Measurements from ENCODE around the gene ULBP1.
"Not testable (repeated sequence)": the region's sequence is repeated elsewhere in the genome, so short reads cannot be mapped to it uniquely, and the experiment has no call there.

Gene ULBP1

DNA sequence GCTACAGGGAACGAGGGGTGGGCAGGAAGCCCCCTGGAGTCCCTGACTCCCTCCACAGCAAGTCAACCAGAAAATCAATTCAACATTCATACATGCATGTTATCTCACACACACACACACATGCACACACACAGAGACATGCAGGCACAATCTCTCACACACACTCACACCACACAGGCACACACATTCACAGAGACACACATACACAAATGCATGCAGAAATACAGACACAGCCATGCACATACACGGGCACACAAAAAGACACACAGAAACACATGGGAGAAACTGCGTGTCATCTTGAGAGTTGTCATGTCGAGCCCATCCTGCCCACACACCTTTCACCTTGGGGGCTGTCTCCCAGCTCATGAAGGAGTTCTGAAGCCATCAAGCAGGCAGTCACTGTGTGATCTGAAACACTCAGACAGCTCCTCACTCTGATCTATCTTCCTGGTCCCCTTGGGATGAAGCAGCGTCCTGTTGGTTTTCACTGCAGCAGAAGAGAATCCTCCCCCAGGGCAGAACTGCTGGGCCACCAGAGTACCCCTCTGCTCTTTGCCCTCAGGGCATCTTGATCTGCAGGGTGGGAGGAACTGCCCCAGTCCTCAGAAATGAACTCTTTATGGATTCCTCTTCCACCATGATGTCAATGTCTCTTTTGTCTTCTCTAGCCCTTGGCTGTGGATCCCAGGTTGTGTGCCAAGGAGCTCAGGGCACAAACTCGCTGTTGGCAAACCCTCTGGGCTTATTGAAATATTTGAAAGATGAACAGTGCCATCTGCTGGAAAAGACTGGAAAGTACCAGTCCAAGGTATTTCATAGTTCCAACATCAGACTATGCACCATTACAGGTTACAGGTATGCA is 52.8 kb downstream of the ULBP1 start:
- no peak for DNase-seq (ENCODE audit: low read depth, low spot score)
- WGBS (ENCODE audit: insufficient coverage, insufficient read length): no CpG with 5 or more reads among the region's 6 CpGs
- Histone ChIP-seq H3K27me3 (ENCODE audit: control insufficient read depth, insufficient read depth, low read length) (peaks cover 33% of the 10 kb centered on the region), H3K27ac (ENCODE audit: low read length) (no peak overlapping the region), H3K36me3 (ENCODE audit: control insufficient read depth, insufficient read depth, low read length) (no peaks in the 10 kb centered on the region), H3K4me3 (ENCODE audit: low read length) (no peak overlapping the region), H3K4me1 (ENCODE audit: control insufficient read depth, insufficient read depth, low read length) (no peaks in the 10 kb centered on the region), H3K9me3 (ENCODE audit: control insufficient read depth, insufficient read depth, low read length) (no peaks in the 10 kb centered on the region)

- H3K9me3 ChIP-seq (ENCODE audit: control insufficient read depth, insufficient read depth, low read length): not testable (repeated sequence)
- peaks cover 31% of the 10 kb centered on the region for H3K27me3 ChIP-seq (ENCODE audit: control insufficient read depth, insufficient read depth, low read length)
- WGBS (ENCODE audit: insufficient coverage, insufficient read length): no CpG with 5 or more reads among the region's 5 CpGs
Observed at GRCh38 chr6:150017186-150017521, 53.4 kb downstream of the ULBP1 start.

DNA sequence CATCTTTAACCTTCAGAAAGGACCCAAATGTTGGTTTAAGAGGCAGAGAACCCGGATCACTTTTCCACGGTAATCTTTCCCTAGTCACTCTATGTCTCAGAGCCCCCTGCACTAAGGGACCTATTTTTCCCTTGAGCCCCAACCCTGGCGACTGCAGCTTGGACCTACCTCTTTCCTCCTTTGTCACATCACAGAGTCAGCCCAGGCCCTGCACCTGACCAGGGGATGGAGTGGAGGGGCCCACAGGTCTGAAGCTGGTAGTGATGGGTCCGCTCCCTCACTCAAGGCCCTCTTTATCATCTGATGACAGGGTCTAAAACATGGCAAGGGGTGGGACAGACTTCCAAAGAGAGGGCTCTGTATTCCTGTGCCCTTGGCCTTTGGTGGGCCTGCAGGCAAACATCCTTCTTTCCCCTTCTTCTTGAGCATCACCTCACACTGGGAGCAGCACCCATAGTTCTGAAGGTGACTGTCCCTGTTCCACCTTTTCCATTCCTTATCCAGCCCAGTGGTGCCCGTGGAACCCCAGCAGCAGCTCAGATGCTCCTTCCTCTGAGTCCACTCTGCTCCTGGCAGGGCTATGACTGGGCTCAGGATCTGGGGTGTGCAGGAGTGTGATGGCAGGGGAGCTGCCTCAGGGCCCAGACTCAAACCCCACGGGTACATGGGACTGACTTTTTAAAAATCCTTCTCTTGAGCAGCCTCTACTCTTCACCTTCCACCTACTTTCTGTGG is 55.3 kb downstream of the ULBP1 start:
- DNase-seq (ENCODE audit: low read depth, low spot score): no peak
- WGBS (ENCODE audit: insufficient coverage, insufficient read length): no CpG with 5 or more reads among the region's 6 CpGs
- no peak overlapping the region for H3K4me3 ChIP-seq (ENCODE audit: low read length)

More at GRCh38 chr6:150017186-150017521, 53.4 kb downstream of the ULBP1 start:
- H3K27ac ChIP-seq (ENCODE audit: low read length); H3K36me3 ChIP-seq (ENCODE audit: control insufficient read depth, insufficient read depth, low read length); DNase-seq (ENCODE audit: low read depth, low spot score); H3K4me3 ChIP-seq (ENCODE audit: low read length); H3K4me1 ChIP-seq (ENCODE audit: control insufficient read depth, insufficient read depth, low read length): not testable (repeated sequence)

DNA sequence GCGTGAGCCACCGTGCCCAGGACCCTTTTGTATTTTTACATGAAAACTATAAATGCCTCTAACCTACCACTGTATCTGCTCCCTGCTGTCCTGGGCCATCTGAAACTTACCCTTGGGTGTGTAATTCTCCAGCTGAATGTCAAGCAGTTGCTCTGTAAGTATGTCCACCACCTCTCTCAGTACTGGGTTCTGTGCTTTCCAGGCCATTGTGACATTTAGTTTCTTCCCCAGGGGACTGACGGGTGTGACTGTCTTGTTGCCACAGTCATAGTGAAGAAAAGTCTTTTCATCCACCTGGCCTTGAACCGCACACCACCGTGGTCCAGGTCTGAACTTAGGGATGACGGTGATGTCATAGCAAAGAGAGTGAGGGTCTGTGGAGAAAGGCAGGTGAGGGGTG is 58.1 kb downstream of the ULBP1 start:
- not testable (repeated sequence) for H3K4me3 ChIP-seq (ENCODE audit: low read length); H3K4me1 ChIP-seq (ENCODE audit: control insufficient read depth, insufficient read depth, low read length); H3K9me3 ChIP-seq (ENCODE audit: control insufficient read depth, insufficient read depth, low read length); DNase-seq (ENCODE audit: low read depth, low spot score); H3K27ac ChIP-seq (ENCODE audit: low read length); H3K27me3 ChIP-seq (ENCODE audit: control insufficient read depth, insufficient read depth, low read length); H3K36me3 ChIP-seq (ENCODE audit: control insufficient read depth, insufficient read depth, low read length)
- WGBS (ENCODE audit: insufficient coverage, insufficient read length): no CpG with 5 or more reads among the region's 6 CpGs

More for the DNA sequence above, 55.3 kb downstream of the ULBP1 start:
- Histone ChIP-seq H3K27ac (ENCODE audit: low read length) (no peak overlapping the region), H3K27me3 (ENCODE audit: control insufficient read depth, insufficient read depth, low read length) (peaks cover 18% of the 10 kb centered on the region), H3K36me3 (ENCODE audit: control insufficient read depth, insufficient read depth, low read length) (no peaks in the 10 kb centered on the region), H3K4me1 (ENCODE audit: control insufficient read depth, insufficient read depth, low read length) (no peaks in the 10 kb centered on the region), H3K9me3 (ENCODE audit: control insufficient read depth, insufficient read depth, low read length) (no peaks in the 10 kb centered on the region)
